Transverse colon (tissue), 4 donors: ENCODE measurements around the gene HECTD1.

Experiments used
- EP300 ChIP-seq: sonication (generic); formaldehyde crosslinking; IDR thresholded peaks from one replicate; pipeline ENCODE4 v1.6.1; 2017; ENCODE audit warnings: antibody characterized with exemption, low read depth
- POLR2AphosphoS5 ChIP-seq, 3 donors: sonication (generic); formaldehyde crosslinking; IDR thresholded peaks; one replicate each; pipeline ENCODE4 v1.6.1; 2016; ENCODE audit warnings: antibody characterized with exemption in 3 of 3
- TF ChIP-seq, protein P1 (sequence below), 5 experiments: fragments of 200-600 bp in 3 of 5; fragments of 450-650 bp in 2 of 5; sonication (generic) in 3 of 5; IDR thresholded peaks; 1 replicate in 2 of 5; 2 replicates in 3 of 5; pipeline ENCODE4 v1.5.1; 2016 to 2017; ENCODE audit warnings: antibody characterized with exemption in 5 of 5, inconsistent platforms in 3 of 5, mild to moderate bottlenecking in 2 of 5, moderate library complexity in 1 of 5

DNA sequence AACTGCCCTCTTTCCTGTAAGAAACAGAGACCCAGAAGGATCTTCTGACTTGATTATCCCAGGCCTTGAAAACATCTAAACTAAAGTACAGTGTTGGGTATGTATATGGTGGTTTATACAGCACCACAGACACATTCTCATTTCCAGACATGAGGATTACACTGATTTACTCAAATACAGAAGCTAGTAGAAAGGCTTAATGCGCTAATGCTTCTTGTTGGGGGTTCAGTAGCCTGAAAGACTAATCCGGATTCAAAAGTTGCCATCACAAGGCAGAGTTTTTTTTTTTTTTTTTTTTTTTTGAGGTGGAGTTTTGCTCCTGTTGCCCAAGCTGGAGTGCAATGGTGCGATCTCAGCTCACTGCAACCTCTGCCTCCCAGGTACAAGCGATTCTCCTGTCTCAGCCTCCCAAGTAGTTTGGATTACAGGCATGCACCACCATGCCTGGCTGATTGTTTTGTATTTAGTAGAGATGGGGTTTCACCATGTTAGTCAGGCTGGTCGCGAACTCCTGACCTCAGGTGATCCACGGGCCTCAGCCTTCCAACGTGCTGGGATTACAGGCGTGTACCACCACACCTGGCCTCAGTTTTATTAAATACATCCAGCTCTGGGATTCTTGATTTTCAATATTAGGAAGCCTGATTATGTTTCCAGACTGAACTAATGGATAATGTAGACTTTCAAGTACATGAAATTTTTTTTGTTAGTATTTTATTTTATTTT, 46.3 kb upstream of the HECTD1 start:
- TF ChIP-seq POLR2AphosphoS5 (IDR thresholded peaks at IDR 0.05) (no peak), EP300 (no peak)
- TF ChIP-seq, protein P1, sequence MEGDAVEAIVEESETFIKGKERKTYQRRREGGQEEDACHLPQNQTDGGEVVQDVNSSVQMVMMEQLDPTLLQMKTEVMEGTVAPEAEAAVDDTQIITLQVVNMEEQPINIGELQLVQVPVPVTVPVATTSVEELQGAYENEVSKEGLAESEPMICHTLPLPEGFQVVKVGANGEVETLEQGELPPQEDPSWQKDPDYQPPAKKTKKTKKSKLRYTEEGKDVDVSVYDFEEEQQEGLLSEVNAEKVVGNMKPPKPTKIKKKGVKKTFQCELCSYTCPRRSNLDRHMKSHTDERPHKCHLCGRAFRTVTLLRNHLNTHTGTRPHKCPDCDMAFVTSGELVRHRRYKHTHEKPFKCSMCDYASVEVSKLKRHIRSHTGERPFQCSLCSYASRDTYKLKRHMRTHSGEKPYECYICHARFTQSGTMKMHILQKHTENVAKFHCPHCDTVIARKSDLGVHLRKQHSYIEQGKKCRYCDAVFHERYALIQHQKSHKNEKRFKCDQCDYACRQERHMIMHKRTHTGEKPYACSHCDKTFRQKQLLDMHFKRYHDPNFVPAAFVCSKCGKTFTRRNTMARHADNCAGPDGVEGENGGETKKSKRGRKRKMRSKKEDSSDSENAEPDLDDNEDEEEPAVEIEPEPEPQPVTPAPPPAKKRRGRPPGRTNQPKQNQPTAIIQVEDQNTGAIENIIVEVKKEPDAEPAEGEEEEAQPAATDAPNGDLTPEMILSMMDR (IDR thresholded peaks at IDR 0.05): no peak
